PFSK-1 (cell line): ENCODE measurements around the gene CCDC13.

Experiments
- POLR2AphosphoS5 ChIP-seq: IDR thresholded peaks from 2 replicates; pipeline ENCODE4 v1.6.1; 2012; ENCODE audit warnings: low read depth, mild to moderate bottlenecking, control low read depth, low read length, moderate library complexity
- SIN3A ChIP-seq: IDR thresholded peaks from 2 replicates; pipeline ENCODE4 v1.6.1; 2012; ENCODE audit warnings: mild to moderate bottlenecking, low read length, moderate library complexity, borderline replicate concordance; ENCODE audit not compliant: insufficient read depth
- TAF1 ChIP-seq: IDR thresholded peaks from 2 replicates; pipeline ENCODE4 v1.6.1; 2012; ENCODE audit warnings: low read length, control low read depth, borderline replicate concordance; ENCODE audit not compliant: insufficient read depth
- TF ChIP-seq, protein P1 (sequence below), 2 experiments: IDR thresholded peaks; 2 replicates each; pipeline versions ENCODE4 v1.6.1 to v1.8.0; 2011 to 2012; ENCODE audit warnings: low read depth in 2 of 2, low read length in 2 of 2, control low read depth in 1 of 2, inconsistent platforms in 1 of 2, mild to moderate bottlenecking in 1 of 2, moderate library complexity in 1 of 2; ENCODE audit not compliant: insufficient read depth in 1 of 2

GRCh38 chr3:42822828-42823227 lies 49.8 kb upstream of the CCDC13 start:
- TF ChIP-seq POLR2AphosphoS5 = no peak
- no peak for TF ChIP-seq SIN3A
- TF ChIP-seq, protein P1, sequence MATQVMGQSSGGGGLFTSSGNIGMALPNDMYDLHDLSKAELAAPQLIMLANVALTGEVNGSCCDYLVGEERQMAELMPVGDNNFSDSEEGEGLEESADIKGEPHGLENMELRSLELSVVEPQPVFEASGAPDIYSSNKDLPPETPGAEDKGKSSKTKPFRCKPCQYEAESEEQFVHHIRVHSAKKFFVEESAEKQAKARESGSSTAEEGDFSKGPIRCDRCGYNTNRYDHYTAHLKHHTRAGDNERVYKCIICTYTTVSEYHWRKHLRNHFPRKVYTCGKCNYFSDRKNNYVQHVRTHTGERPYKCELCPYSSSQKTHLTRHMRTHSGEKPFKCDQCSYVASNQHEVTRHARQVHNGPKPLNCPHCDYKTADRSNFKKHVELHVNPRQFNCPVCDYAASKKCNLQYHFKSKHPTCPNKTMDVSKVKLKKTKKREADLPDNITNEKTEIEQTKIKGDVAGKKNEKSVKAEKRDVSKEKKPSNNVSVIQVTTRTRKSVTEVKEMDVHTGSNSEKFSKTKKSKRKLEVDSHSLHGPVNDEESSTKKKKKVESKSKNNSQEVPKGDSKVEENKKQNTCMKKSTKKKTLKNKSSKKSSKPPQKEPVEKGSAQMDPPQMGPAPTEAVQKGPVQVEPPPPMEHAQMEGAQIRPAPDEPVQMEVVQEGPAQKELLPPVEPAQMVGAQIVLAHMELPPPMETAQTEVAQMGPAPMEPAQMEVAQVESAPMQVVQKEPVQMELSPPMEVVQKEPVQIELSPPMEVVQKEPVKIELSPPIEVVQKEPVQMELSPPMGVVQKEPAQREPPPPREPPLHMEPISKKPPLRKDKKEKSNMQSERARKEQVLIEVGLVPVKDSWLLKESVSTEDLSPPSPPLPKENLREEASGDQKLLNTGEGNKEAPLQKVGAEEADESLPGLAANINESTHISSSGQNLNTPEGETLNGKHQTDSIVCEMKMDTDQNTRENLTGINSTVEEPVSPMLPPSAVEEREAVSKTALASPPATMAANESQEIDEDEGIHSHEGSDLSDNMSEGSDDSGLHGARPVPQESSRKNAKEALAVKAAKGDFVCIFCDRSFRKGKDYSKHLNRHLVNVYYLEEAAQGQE (IDR thresholded peaks at IDR 0.05; ENCODE audit: insufficient read depth in 1 of 2, low read depth in 2 of 2, low read length in 2 of 2) = no peak
- no peak for TF ChIP-seq TAF1
